GM19395 (cell line): ENCODE results near the gene ATP8A2.
"Not testable (repeated sequence)": the region's sequence is repeated elsewhere in the genome, so short reads cannot be mapped to it uniquely, and the experiment has no call there.

ENCODE experiments used
- ATAC-seq: cut with Tn5 transposase; IDR thresholded peaks from one replicate; pipeline ENCODE4 v1.9.1; 2021; ENCODE audit warnings: mild to moderate bottlenecking, moderate library complexity; ENCODE audit not compliant: unreplicated experiment

ATP8A2 gene

DNA sequence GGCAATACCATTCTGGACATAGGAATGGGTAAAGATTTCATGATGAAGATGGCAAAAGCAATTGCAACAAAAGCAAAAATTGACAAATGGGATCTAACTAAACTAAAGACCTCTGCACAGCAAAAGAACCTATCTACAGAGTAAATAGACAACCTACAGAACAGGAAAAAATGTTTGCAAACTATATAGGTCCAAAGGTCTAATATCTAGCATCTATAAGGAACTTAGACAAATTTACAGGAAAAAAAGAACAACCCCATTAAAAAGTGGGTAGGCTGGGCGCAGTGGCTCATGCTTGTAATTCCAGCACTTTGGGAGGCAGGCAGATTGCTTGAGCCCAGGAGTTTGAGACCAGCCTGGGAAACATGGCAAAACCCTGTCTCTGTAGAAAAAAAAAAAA lies 418.4 kb downstream of the ATP8A2 start:
- ATAC-seq: not testable (repeated sequence)

DNA sequence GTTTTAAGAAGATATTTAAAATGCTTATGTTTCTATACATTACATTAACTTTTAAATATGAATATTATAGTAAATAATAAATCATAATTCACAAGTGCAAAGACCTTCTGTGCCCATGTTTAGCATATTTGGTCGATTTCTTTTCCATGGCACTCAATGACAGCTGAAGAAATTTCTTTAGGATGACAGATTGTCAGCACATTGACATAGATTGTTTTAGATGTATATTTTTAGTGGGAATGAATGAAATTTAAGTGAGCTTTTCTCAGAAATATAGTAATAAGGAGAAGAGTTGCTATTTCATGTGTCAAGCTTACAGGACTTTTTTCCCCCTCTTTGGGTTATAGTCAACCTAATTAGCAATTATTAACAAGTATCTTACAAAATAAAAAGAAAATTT lies 423.5 kb downstream of the ATP8A2 start:
- ATAC-seq: no peak

- ATAC-seq: no peak
Measured at GRCh38 chr13:25796474-25796873, 424.7 kb downstream of the ATP8A2 start.

DNA sequence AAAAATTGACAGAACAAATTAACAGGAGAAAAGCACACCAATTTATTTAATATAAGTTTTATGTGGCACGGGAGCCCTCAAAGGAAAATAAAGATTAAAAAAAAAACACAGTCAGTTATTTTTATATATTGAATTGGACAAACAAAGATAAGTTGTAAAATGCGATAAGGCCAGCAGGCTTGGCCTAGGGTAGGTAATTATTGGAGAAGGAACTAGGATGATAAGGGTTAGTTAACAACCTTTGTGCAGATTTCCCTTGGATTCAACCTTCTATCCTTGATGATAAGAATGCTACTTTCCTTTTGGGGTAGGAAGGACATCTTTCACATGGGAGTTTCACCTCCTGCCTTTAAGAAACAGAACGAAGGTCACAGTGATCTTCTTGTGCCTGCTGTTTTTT lies 427.2 kb downstream of the ATP8A2 start:
- no peak for ATAC-seq

- no peak for ATAC-seq
Measured at GRCh38 chr13:25800523-25800922, 428.7 kb downstream of the ATP8A2 start.

DNA sequence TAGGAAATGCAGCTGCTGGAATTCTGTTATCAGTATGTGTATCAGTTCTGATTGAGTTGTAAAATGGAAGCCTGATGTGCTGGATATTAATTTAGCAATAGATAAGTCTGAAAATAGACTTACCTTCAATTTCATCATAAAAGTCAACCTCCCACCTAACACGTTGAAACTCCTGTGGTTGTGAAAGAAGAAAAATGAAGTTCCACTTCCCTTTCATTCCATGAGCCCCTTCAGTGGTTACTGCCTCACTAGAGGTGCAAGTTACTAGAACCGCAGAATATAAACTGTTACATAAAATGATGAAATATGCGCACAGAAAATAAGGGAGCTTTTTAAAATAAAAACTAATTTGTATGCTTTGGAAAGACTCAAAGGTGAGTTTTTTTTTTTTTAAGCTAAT lies 430.8 kb downstream of the ATP8A2 start:
- no peak for ATAC-seq

GRCh38 chr13:25803641-25804040 lies 431.9 kb downstream of the ATP8A2 start:
- ATAC-seq: no peak

DNA sequence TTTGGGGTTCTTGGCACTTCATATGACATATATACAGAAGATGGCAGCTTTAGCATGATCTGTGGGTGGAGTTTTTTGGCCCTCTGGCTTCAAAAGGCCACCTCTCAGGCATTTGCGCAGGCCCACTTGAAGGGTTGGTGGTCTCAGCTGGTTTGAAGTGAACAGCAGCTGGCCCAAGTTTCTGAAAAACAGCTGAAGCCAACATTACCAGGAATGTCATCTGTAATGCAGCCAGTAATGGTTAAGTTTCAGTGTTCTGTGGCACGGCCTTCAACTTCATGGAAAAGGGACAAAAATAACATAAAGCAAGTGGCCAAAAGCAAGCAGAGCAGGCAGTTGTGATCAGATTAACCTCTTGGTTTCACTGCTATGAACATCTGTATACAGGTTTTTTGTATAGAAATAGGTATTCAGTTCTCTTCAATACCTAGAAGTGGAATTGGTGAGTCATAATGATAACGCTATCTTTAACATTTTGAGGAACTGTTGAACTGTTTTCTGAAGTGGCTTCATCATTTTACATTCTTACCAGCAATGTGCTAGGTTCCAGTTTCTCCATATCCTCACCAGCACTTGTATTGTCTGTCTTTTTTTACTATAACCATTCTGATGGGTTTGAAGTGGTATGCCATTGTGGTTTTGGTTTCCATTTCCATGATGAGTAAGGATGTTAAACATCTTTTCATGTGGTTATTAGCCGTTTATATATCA lies 434.6 kb downstream of the ATP8A2 start:
- ATAC-seq: peak; percentile 90

DNA sequence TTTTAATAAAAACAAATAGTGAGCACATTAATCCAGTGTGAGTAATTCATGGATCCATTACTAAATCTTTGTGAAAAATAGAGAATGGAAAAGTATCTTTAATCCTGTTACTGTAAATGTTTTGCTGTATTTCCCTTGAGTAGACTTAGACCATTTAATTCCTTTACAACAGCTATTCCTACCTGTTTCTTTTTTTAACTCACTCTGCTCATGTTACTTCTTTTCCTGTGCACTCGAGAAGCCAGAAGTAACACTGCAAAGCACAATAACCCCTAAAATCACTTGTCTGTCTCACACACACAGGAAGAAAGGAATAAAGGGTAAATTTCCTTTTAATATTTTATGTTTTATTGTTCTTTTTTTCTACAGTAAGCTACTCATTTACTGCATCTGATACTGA lies 435.8 kb downstream of the ATP8A2 start:
- no peak for ATAC-seq

GRCh38 chr13:25811506-25811905 lies 439.7 kb downstream of the ATP8A2 start:
- no peak for ATAC-seq

- no peak for ATAC-seq
Measured at GRCh38 chr13:25816239-25816638, 444.5 kb downstream of the ATP8A2 start.

DNA sequence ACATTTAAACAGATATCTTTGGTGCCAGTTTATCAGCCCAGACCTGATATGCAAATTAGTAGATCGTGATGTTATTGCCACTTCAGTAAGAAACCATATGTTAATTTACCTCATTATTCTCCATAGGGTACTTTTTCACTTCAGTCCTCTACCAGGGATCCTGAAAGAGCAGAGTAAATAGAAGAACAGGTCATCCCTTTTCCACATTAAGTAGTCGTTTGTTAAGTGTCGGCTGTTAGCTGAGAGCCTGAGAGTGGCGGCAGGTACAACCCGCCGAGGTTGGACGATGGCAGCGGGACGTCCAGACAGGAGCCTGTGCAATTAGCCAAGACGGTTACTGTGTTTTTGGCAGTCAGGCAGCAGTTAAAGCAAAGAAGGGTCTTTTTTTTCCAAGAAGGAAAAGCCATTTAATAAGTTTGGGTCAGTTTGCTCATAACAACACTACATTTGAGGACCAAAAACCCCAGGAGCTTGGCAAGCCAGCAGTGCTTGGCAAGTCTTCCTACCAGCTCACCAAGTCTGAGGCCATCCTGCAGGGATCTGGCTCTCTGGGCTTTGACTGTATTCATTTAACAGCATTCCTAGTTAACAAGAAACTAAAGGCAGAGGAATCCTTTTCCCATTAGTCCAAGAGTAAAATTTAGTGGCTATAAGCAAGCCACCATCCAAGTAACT lies 448.2 kb downstream of the ATP8A2 start:
- no peak for ATAC-seq

GRCh38 chr13:25821776-25822175 lies 450.0 kb downstream of the ATP8A2 start:
- ATAC-seq: no peak

DNA sequence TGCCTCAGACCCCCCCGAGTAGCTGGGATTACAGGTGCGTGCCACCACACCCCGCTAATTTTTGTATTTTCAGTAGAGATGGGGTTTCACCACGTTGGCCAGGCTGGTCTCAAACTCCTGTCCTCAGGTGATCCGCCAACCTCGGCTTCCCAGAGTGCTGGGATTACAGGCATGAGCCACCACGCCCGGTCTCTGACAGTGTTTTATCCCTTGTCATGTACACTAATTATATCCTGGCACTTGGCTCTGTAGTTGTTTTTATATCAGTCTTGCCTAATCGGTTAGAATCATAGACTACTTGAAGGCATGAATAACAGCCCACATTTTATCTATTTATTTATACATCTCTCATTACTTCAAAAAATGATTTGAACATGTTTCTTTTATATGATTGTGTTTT lies 455.4 kb downstream of the ATP8A2 start:
- ATAC-seq: not testable (repeated sequence)

DNA sequence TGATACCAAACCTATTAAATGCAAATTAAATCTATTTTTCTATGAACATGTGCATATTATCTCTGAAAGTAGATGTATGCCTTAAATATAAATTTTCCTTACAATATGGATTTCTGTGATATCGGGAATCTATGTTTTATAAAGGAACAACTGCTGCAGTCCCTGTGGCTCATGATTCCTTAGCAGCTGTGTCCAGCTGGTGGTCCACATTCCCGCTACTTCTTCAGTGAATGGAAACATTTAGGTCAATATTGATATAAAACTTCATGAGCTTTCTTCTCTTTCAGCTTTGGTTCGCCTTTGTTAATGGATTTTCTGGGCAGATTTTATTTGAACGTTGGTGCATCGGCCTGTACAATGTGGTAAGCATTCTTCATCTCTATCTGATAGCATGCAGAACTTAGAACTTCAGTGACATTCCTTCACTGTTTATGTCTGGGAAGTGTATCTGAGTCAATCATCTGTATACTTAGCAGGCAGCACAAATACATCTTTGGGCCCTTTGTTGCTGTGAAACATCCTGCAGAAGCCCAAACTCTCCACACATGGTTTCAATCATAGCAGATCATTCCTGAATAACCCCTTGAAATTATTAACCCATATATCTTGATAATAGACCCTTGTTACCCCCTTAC lies 456.2 kb downstream of the ATP8A2 start:
- no peak for ATAC-seq

GRCh38 chr13:25833761-25834160 lies 462.0 kb downstream of the ATP8A2 start:
- ATAC-seq: no peak

DNA sequence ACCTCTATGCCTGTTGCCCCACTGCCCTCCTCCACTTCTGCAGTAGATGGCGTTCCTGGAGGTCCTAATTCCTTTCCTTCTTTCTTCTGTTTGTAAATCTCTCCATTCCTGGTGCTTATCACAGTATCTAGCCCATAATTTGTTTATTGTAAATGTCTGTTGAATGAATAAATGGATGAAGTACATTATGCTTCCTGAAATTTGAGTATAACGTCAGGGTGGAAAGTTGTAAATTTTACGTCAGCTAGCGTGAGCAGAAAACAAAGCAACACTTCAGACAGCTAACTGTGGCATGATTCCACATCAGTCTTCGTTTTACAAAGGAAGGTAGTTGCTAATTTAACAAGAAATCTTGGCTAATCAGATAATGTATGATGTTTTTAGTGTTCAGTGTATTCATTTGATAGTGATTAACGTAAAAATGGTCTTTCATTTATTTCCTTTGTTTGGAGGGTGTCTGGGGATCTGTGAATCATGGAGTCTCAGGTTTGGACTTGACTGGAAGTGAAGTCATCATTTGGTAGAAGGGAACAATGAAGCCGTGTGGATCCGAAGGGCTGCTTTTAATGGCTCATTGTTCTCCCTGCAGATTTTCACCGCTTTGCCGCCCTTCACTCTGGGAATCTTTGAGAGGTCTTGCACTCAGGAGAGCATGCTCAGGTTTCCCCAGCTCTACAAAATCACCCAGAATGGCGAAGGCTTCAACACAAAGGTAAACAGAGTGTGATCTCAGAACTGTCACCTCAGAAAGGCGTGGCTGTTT lies 465.0 kb downstream of the ATP8A2 start:
- no peak for ATAC-seq

DNA sequence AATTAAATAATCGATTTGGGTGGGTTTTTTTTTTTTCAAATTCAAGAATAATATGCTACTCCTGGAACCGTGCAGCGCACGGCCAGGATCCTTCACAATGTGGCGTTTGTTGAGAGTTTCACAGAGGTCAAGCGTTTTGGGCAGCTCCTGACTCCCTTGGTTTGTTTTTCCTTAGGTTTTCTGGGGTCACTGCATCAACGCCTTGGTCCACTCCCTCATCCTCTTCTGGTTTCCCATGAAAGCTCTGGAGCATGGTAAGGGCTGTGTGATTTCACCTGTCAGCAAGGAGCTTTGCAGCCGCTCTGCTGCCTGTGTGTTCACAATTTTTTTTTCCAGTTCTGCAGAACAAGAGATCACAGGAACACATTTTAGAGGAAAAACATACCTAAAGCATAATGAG lies 467.6 kb downstream of the ATP8A2 start:
- no peak for ATAC-seq

DNA sequence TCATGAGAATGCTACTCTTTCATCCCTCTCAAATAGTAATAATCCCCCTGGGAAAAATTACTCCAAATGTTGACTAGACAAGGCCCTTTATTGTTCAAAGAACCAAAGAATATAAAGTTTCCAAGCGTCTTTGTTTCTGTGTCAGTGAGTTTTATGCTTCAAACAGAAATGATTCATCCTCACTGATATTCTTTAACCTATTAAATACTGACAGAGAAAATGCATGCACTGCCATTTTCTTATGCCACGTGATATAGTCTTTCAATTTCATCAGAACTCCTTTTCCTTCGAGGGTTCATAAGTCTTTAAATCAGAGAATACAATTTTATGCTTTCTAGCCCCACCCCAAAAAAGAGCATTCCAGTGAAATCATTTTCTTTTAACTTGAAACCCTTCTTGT lies 468.5 kb downstream of the ATP8A2 start:
- no peak for ATAC-seq

GRCh38 chr13:25840931-25841330 lies 469.2 kb downstream of the ATP8A2 start:
- ATAC-seq: no peak

- ATAC-seq: no peak
Measured at GRCh38 chr13:25843692-25844091, 471.9 kb downstream of the ATP8A2 start.
